HG03521 (cell line): ENCODE measurements around the gene MOXD1.
"Not testable (repeated sequence)": the region's sequence is repeated elsewhere in the genome, so short reads cannot be mapped to it uniquely, and the experiment has no call there.

Source experiments
- ATAC-seq: cut with Tn5 transposase; IDR thresholded peaks from one replicate; pipeline ENCODE4 v1.9.1; 2021; ENCODE audit warnings: mild to moderate bottlenecking, moderate library complexity; ENCODE audit not compliant: unreplicated experiment

The MOXD1 gene

DNA sequence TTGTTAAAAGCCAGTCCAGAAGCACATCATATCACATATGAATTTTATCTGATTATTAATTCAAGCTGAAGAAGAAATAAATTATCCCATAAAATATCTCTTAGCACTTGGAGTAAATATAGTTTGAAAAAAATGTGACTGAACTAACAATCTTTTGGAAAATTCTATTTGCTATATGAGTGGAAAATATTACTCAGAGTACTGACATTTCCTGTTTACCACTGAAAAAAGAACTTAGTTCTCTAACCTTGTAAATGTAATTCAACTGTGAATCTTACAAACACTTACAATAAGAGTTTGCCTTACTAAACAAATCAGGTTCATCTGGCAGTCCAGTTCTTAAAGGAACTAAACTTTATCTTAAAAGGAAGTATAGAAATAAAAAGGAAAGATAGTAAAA is 44.2 kb downstream of the MOXD1 start:
- ATAC-seq: no peak

GRCh38 chr6:132354517-132355167 is 46.6 kb downstream of the MOXD1 start:
- no peak for ATAC-seq

DNA sequence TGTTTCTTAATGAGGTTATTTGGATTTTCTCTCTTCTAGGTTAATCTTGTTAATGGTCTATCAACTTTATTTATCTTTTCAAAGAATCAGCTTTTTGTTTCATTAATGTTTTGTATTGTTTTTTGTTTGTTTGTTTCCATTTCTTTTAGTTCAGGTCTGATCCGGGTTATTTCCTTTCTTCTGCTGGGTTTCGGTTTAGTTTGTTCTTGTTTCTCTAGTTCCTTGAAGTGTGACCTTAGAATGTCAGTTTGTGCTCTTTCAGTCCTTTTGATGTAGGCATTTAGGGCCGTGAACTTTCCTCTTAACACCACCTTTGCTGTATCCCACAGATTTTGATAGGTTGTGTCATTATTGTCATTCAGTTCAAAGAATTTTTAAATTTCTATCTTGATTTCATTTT is 49.3 kb downstream of the MOXD1 start:
- ATAC-seq: not testable (repeated sequence)

DNA sequence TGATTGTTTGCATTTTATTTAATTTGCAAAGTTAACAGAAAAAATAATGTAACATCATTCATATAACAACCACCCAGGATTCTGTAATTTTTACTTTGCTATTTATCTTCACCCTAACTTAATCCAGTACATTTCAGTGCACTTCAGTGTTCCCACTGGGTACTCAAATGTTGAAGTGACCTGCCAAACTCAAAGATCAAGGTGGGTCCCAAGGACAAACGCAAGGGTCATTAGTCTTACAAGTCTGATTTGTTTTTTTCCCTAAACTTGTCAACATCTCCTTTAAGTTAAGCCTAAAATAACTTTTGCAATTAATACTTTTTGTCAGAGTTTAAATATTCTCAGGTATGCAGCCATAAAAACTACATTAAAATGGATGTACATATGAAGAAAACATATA is 53.0 kb downstream of the MOXD1 start:
- ATAC-seq: no peak

- no peak for ATAC-seq
Observed at GRCh38 chr6:132344811-132345210, 56.5 kb downstream of the MOXD1 start.

GRCh38 chr6:132341646-132342045 is 59.6 kb downstream of the MOXD1 start:
- ATAC-seq: no peak

DNA sequence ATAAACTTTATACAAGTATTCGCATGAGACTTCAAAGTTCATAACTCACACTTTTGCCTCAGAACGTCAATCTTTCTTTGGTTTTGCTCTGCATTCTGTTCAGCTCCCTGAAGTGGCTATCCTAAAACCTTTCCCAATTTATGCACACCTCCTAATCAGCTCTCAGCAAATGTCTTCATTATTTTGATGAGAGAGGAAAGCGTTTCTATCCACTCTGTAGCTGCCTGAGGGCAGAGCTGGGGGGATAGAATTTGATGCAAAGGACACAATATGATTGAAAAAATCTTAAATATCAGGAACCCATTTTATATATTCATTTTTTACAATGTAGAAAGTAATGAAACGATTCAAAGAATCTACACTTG is 66.8 kb downstream of the MOXD1 start:
- no peak for ATAC-seq

DNA sequence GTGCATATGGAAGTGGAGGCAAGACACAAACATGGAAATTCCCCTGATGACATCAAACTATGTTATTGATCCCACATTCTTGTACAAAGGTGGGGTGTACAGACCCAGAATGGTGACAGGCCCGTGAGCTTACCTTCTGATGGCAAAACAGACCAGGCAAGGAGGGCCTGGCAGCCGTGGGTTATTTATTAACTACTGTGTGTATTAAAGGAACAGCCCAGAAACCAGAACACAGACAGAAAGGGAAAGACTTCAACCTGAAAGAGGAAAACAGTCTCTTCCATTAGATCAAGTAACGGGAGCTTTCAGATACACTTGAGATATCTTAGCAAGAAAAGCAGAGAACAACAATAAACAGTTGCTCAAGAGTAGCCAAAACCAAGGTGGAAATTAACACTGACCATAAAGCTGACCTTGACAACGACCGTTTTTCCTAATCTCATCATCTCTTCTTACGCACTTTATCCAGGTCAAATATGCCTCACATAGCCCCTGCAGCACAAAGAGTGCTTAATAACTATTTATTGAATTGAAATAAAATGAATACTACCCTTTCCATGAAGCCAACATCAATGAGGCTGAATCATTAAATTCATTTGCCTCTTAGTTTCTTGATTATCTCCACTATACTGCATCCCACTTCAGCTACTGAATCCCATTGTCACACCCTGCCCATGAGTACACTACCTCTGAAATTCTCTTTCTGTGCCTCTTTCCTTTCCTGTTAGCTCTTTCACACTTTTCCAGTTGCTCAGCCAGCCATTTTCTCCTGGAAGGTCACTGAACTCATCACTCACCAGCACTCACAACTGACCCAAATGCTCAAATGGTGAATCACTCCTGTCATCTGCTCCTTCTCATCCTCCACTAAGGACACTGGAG is 67.4 kb downstream of the MOXD1 start:
- ATAC-seq: no peak

DNA sequence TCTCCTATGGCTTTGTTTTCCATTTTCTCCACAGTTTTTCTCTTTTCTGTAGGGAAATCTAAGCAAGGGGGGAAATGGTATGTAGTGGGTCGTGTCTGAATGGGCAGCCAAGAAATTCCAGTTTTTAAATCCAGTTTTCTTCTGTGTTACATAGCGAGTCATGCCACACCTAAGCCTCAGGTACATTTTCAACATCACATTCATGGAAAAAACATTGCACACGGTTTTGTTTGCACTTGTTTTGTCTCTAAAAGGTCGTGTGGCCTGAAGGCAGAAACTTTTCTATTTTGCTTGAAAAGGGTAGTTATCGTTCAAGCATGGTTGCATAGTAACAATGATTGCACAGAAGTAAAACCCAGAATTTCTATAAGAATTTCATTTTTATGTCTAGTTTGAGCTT is 70.5 kb downstream of the MOXD1 start:
- no peak for ATAC-seq

GRCh38 chr6:132322398-132322797 is 78.9 kb downstream of the MOXD1 start:
- ATAC-seq: no peak

DNA sequence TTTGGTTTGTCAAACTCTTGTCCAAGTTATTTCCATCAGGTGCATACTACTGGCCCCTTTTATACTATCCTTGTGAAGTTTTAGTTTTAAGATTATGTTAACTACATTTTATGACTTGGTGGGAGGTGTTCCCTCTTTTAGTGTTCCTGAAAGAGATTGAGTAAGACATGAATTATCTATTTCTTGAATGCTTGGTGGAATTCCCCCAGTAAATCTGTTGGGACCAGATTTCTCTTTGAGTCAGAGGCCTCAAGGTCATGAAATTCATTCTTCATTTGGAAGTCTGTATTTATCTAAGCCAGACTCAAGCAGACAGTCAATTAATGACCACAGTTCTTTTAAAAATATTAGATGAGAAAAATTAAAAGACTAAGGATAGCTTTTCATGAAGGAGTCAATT is 81.3 kb downstream of the MOXD1 start:
- ATAC-seq: no peak

- ATAC-seq: no peak
Observed at GRCh38 chr6:132316970-132317369, 84.3 kb downstream of the MOXD1 start.

DNA sequence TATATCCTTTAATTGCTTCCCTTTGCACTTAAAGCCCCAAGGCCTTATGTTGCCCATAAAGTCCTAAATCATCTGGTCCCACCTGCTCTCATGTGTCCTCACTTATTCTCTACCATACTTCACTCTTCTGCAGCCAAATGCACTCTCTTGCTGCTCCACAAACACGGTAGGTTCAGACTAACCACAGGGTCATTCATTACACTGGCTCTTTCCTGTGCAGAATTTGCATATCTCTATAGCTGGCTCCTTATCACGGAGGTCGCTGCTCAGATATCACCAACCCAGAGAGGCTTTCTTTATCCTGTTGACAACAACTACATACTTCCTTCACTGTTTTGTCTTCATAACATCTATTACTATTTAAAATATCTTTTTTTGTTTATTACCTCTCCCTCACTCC is 86.8 kb downstream of the MOXD1 start:
- ATAC-seq: peak; percentile 85

DNA sequence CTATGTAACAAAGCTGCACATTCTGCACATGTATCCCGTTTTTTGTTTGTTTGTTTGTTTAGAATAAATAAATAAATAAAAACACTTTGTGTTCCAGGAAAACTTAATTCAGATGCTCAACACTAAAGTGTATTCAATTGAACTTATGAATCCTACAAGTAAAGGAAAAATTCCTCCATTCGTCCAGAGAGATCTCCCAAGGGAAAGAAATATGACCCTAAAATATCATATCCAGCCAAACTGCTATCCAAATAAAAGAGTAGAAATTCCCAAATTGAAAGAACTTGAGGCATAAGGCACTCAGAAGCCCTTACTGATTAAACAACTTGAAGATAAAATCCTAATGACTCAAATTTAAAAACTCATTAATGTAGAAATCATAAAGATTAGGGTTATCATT is 90.4 kb downstream of the MOXD1 start:
- no peak for ATAC-seq

DNA sequence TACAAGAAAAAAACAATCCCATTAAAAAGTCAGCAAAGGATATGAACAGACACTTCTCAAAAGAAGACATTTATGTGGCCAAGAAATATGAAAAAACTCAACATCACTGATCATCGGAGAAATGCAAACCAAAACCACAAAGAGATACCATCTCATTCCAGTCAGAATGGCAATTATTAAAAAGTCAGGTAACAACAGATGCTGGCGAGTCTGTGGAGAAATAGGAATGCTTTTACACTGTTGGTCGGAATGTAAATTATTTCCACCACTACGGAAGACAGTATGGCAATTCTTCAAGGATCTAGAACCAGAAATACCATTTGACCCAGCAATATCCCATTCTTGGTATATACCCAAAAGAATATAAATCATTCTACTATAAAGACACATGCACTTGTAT is 91.1 kb downstream of the MOXD1 start:
- not testable (repeated sequence) for ATAC-seq

DNA sequence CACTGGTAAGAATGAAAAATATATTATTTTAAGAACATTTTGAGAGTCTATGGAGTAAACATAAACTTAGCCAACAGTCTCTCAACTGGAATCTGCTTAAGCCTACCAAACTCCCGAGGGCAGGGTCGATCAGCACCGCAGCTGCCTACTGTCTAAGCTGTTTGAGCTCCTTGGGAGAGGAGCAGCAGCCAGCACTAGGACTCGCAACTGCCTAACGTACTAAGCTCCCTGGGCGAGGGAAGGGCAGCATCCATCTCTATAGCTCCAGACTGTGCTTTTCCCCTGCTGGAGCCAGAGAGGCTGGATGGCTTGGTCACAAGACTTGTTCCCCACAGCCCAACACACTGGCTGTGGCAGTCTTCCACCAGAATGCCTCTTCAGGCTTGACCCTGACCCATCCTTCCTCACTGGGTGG is 96.4 kb downstream of the MOXD1 start:
- ATAC-seq: no peak

DNA sequence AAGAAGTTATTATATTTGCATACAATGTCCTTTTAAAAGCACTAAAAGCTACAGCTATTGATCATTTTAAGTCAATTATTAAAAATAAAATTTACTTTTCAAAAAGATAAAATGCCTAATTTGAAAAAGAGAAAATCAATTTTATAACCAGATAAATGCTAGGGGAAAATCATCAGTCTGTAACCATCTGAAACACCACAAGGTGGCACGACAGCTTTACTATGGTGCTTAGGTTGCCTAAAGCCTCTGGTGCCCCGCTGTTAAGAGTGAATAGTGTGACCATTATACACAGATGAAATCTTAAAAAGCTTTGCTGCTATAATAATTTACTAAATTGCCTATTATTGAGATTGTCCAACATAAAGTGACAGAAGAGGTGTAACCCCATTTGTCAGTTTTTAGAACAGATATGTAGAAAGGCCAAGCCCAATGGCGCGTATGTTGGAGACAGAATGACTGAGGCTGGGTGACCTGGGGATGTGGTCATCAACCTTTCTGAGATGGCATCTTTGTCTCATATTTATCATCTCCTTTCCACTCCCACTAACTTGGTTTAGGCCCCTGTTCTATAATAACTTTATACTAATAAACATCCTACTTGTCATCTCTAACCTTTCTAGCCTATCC is 100.8 kb downstream of the MOXD1 start:
- ATAC-seq: peak; percentile 86

DNA sequence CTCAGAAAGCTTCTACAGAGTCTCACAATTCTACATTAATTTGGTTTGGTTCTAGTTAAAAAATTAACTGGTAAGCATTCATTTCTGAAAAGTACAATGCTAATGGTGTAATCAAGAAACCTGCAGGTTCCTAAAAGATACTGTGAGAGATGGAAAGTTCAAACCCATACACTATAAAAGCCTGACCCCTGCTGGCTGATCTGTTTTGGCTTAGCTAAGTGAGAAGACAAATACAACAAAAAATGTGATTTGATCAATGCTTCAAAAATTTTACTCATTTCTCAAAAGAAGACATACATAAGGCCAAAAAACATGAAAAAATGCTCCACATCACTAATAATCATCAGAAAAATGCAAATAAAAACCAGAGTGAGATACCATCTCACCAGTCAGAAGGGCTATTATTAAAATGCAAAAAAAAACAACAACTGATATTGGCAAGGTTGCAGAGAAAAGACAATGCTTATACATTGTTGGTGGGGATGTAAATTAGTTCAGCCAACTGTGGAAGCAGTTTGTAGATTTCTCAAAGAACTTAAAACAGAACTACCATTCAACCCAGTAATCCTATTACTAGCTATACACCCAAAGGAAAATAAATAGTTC is 102.8 kb downstream of the MOXD1 start:
- no peak for ATAC-seq

- no peak for ATAC-seq
Observed at GRCh38 chr6:132289756-132290155, 111.5 kb downstream of the MOXD1 start.

GRCh38 chr6:132287101-132287500 is 114.2 kb downstream of the MOXD1 start:
- no peak for ATAC-seq

- ATAC-seq: no peak
Observed at GRCh38 chr6:132286298-132287019, 114.8 kb downstream of the MOXD1 start.
